GM18951 (cell line): ENCODE measurements around the gene CADM2.

ENCODE experiments used
- POLR2A ChIP-seq: IDR thresholded peaks from 4 replicates; pipeline ENCODE4 v1.6.1; 2011; ENCODE audit warnings: mild to moderate bottlenecking; ENCODE audit not compliant: insufficient read length, insufficient read depth; ENCODE audit errors: extremely low read depth
- in situ Hi-C: fragments of 300-500 bp; cut with MboI; formaldehyde crosslinking; loops from one replicate; pipeline ENCODE4 v1.12.0; 2022; ENCODE audit warnings: low sequenced_read_pairs, mixed read lengths, inconsistent platforms; ENCODE audit not compliant: unreplicated experiment

Gene CADM2

GRCh38 chr3:84993956-84994355 is 35.2 kb downstream of the CADM2 start:
- no peak for TF ChIP-seq POLR2A
- in situ Hi-C loops = no loop called here

- in situ Hi-C loops = no loop called here
Observed at GRCh38 chr3:84998545-84998944, 39.8 kb downstream of the CADM2 start.

GRCh38 chr3:85003479-85003878 is 44.7 kb downstream of the CADM2 start:
- no peak for TF ChIP-seq POLR2A
- in situ Hi-C loops = no loop called here

More at GRCh38 chr3:84998545-84998944, 39.8 kb downstream of the CADM2 start:
- TF ChIP-seq POLR2A = no peak

GRCh38 chr3:85004147-85004546 is 45.4 kb downstream of the CADM2 start:
- no peak for TF ChIP-seq POLR2A
- in situ Hi-C loops = no loop called here

- in situ Hi-C loops = no loop called here
- TF ChIP-seq POLR2A = no peak
Observed at GRCh38 chr3:85005946-85006345, 47.2 kb downstream of the CADM2 start.

GRCh38 chr3:85007195-85008094 is 48.7 kb downstream of the CADM2 start:
- no peak for TF ChIP-seq POLR2A
- in situ Hi-C loops = no loop called here

- in situ Hi-C loops = no loop called here
- no peak for TF ChIP-seq POLR2A
Observed at GRCh38 chr3:85020828-85021227, 62.0 kb downstream of the CADM2 start.

GRCh38 chr3:85030052-85030451 is 71.3 kb downstream of the CADM2 start:
- in situ Hi-C loops = no loop called here
- TF ChIP-seq POLR2A = no peak

- no peak for TF ChIP-seq POLR2A
- in situ Hi-C loops = no loop called here
Observed at GRCh38 chr3:85037203-85037602, 78.4 kb downstream of the CADM2 start.

- TF ChIP-seq POLR2A = no peak
- in situ Hi-C loops = no loop called here
Observed at GRCh38 chr3:85041001-85041400, 82.2 kb downstream of the CADM2 start.

GRCh38 chr3:85041562-85042055 is 82.8 kb downstream of the CADM2 start:
- in situ Hi-C loops = no loop called here
- no peak for TF ChIP-seq POLR2A

GRCh38 chr3:85050821-85051220 is 92.0 kb downstream of the CADM2 start:
- in situ Hi-C loops = no loop called here
- no peak for TF ChIP-seq POLR2A

GRCh38 chr3:85051786-85052185 is 93.0 kb downstream of the CADM2 start:
- no peak for TF ChIP-seq POLR2A

GRCh38 chr3:85053626-85054025 is 94.8 kb downstream of the CADM2 start:
- in situ Hi-C loops = no loop called here
- no peak for TF ChIP-seq POLR2A

More at GRCh38 chr3:85051786-85052185, 93.0 kb downstream of the CADM2 start:
- in situ Hi-C loops = no loop called here

GRCh38 chr3:85054579-85054978 is 95.8 kb downstream of the CADM2 start:
- in situ Hi-C loops = no loop called here
- TF ChIP-seq POLR2A = no peak

GRCh38 chr3:85068911-85069310 is 110.1 kb downstream of the CADM2 start:
- no peak for TF ChIP-seq POLR2A
- in situ Hi-C loops = no loop called here
